Astrocyte of the spinal cord (primary cell): ENCODE results near the gene TENT5A.

ENCODE experiments used
- DNase-seq: peaks from one replicate; pipeline ENCODE4 v3.0.0; 2011; ENCODE audit warnings: low read depth, low spot score
- H3K4me3 ChIP-seq: 2 replicates; pipeline ENCODE4 v1.5.1; 2011; ENCODE audit warnings: low read depth, mild to moderate bottlenecking, low read length, moderate library complexity
- in situ Hi-C: cut with HindIII; loops from 2 replicates; pipeline ENCODE4 v1.10.0; 2017; ENCODE audit warnings: low sequenced_read_pairs
- TF ChIP-seq, protein P1 (sequence below): IDR thresholded peaks from 2 replicates; pipeline ENCODE4 v1.5.1; 2012; ENCODE audit warnings: low read depth, mild to moderate bottlenecking, low read length, inconsistent platforms

TENT5A gene

DNA sequence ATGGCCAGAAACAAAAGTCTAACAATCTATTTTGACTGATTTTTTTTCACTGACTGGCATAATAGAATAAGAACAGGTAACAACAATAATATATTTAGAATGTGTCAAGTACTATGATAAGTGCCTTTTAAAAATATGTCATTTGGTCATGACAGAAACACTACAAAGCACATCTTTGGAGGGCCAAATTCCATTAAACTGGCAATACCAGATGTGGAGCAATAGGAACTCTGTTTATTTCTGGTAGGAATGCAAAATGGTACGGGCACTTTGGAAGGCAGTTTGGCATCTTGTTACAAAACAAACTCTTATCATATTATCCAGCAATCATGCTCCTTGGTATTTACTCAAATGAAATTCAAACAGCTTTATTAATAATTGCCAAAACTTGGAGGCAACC is 39.3 kb downstream of the TENT5A start:
- no peak for DNase-seq
- in situ Hi-C loops = no loop called here

DNA sequence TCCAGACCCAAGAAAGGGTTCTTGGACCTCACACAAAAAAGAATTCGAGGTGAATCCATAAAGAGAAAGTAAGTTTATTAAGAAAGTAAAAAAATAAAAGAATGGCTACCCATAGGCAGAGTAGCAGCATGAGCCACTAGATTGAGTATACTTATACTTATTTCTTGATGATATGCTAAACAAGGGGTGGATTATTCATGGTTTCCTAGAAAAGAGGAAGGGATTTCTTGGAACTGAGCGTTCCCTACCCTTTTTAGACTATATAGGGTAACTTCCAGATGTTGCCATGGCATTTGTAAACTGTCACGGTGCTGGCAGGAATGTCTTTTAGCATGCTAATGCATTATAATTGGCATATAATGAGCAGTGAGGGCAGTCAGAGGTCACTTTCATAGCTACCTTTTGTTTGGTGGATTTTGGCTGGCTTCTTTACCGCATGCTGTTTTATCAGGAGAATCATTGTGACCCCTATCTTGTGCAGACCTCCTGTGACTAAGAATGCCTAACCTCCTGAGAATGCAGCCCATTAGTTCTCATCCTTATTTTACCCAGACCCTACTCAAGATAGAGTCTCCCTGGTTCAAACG is 44.3 kb downstream of the TENT5A start:
- TF ChIP-seq, protein P1, sequence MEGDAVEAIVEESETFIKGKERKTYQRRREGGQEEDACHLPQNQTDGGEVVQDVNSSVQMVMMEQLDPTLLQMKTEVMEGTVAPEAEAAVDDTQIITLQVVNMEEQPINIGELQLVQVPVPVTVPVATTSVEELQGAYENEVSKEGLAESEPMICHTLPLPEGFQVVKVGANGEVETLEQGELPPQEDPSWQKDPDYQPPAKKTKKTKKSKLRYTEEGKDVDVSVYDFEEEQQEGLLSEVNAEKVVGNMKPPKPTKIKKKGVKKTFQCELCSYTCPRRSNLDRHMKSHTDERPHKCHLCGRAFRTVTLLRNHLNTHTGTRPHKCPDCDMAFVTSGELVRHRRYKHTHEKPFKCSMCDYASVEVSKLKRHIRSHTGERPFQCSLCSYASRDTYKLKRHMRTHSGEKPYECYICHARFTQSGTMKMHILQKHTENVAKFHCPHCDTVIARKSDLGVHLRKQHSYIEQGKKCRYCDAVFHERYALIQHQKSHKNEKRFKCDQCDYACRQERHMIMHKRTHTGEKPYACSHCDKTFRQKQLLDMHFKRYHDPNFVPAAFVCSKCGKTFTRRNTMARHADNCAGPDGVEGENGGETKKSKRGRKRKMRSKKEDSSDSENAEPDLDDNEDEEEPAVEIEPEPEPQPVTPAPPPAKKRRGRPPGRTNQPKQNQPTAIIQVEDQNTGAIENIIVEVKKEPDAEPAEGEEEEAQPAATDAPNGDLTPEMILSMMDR = no peak
- peak; percentile 38 for DNase-seq
- no peak overlapping the region for H3K4me3 ChIP-seq
- in situ Hi-C loops = no loop called here

More for the DNA sequence above, 39.3 kb downstream of the TENT5A start:
- TF ChIP-seq, protein P1 = no peak
- no peak overlapping the region for H3K4me3 ChIP-seq

DNA sequence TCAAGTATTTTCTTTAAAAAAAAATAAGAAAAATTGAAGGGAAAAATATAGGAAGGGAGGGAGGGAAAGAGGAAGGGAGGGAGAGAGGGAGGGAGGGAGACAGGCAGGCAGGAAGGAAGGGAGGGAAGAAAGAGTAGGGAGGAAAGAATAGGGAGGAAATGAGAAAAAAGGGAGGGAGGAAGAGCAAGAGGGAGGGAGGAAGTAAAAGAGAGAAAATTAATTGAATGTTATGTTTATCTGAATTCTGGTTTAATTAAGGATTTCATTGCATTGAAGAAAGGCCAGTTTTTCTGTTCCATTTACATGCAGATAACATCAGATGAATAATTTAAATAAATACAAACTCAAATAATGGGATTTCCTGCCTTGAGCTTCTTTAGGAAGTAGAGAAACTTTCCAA is 47.8 kb downstream of the TENT5A start:
- H3K4me3 ChIP-seq = no peak overlapping the region
- TF ChIP-seq, protein P1 = no peak
- in situ Hi-C loops = no loop called here
- no peak for DNase-seq

DNA sequence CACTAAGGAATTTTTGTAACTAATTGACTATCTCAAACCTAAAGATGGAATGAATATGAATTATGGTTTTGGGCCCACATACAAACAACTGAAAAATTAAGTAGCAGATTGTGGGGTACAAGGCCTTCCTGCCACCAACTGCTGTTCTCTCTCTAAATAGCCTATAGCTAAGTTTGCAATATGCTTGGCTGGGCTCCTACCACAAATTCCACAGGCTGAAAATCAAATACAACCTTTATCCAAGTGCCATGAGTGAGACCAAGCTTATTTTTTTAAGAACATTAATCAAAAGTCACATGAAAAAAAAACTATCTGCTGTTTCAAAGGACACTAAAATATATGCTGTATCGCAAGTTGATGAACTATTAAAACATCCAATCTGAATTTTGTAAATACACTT is 52.1 kb downstream of the TENT5A start:
- in situ Hi-C loops = no loop called here
- DNase-seq = no peak

DNA sequence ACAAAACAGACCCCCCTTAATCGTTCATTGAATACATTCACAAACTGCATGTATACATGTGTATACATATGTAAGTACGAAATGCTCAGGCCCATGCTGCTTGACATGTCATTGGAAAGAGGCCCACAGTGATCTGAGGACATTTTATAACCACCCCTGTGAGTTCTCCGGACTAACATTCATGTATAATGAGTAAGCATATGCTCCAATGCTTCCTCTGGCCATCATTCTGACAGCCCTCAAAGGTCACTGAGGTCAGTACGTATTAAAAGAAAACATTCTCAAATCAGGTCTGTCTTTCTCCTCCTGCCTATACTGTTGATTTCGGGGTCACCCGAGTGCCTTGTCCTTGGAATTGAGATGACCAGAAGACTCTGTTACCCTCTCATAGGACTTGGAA is 54.9 kb downstream of the TENT5A start:
- H3K4me3 ChIP-seq = no peak overlapping the region
- in situ Hi-C loops = no loop called here
- TF ChIP-seq, protein P1 = no peak
- DNase-seq = peak; percentile 30

More for the DNA sequence above, 52.1 kb downstream of the TENT5A start:
- TF ChIP-seq, protein P1 = no peak
- H3K4me3 ChIP-seq = no peak overlapping the region

DNA sequence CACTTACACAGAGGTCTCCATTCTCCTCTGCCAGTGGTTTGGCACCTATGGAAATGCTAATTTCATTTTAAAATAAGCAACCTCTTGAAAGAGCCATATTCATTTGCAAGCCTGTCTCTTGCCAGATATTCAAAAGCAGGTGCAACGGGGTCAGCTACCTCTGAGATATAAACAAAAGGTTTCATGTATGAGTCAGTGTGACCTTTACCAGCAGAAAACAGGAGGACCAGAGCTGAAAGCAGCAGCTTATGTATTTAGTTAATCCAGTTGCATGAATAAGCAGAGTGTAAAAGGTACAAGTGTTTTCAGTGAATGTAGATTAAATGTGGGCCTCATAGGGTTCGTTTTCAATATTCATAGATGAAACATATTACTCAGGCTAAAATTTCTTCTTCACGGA is 56.0 kb downstream of the TENT5A start:
- TF ChIP-seq, protein P1 = no peak
- H3K4me3 ChIP-seq = no peak overlapping the region
- peak; percentile 16 for DNase-seq
- in situ Hi-C loops = no loop called here
